ENCODE results near the gene CHI3L1. TPM values are rescaled to one million over a fixed set of nuclear protein-coding genes. Genes with fewer than 3 reads are reported as not detected.

CHI3L1 gene
- total RNA-seq, 2 donors from 2014 or later = 0.68 to 5.0 TPM

DNA sequence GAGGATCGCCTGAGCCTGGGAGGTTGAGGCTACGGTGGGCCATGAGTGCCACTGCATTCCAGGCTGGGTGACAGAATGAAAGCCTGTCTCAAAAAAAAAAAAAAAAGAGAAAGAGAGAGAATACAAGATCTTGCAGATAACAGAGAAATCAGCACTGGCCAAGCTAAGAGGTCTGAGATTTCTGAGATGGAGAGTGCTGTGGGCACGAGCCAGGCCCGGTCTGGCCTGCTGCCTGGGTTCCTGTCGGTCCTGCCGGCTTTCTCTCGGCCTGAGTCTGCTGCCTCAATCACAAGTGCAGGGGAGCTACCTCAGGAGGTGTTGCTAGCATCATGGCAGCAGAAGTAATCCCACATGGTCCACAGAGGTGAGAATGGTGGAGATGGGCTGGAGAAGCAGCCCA, 40.0 kb downstream of the CHI3L1 start:
- DNase-seq (ENCODE audit: low spot score) (no peak), ATAC-seq (ENCODE audit: insufficient number of reproducible peaks, low FRiP score, low read depth) (no peak)
- TF ChIP-seq, protein P1, sequence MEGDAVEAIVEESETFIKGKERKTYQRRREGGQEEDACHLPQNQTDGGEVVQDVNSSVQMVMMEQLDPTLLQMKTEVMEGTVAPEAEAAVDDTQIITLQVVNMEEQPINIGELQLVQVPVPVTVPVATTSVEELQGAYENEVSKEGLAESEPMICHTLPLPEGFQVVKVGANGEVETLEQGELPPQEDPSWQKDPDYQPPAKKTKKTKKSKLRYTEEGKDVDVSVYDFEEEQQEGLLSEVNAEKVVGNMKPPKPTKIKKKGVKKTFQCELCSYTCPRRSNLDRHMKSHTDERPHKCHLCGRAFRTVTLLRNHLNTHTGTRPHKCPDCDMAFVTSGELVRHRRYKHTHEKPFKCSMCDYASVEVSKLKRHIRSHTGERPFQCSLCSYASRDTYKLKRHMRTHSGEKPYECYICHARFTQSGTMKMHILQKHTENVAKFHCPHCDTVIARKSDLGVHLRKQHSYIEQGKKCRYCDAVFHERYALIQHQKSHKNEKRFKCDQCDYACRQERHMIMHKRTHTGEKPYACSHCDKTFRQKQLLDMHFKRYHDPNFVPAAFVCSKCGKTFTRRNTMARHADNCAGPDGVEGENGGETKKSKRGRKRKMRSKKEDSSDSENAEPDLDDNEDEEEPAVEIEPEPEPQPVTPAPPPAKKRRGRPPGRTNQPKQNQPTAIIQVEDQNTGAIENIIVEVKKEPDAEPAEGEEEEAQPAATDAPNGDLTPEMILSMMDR (IDR thresholded peaks at IDR 0.05) = no peak
- Histone ChIP-seq H3K27ac (no peak overlapping the region), H3K36me3 (no peaks in the 10 kb centered on the region), H3K4me3 (no peak overlapping the region), H3K9me3 (no peaks in the 10 kb centered on the region), H3K27me3 (replicated peaks; ENCODE audit: insufficient read depth) (no peaks in the 10 kb centered on the region), H3K4me1 (ENCODE audit: control insufficient read depth in 1 of 2, low read depth in 2 of 2) (no peaks in the 10 kb centered on the region)

DNA sequence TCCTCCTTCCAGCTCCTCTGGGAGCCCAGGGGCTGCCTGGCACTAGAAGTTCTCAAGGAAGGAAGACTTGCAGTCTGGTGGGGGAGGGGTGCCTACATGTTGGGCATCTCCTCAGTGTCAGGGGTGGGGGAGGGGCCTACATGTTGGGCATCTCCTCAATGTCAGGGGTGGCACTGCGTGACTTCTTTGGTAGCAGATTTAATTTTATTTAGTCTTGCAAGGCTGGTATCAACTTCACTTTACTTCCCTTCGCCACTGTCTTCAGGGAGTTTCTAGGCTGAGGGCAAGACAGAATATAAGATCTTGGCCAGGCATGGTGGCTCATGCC, 40.5 kb downstream of the CHI3L1 start:
- Histone ChIP-seq H3K36me3 (no peaks in the 10 kb centered on the region), H3K9me3 (no peaks in the 10 kb centered on the region), H3K27me3 (replicated peaks; ENCODE audit: insufficient read depth) (no peaks in the 10 kb centered on the region), H3K4me3 (no peak overlapping the region), H3K4me1 (ENCODE audit: control insufficient read depth in 1 of 2, low read depth in 2 of 2) (no peaks in the 10 kb centered on the region), H3K27ac (no peak overlapping the region)
- TF ChIP-seq, protein P1 (IDR thresholded peaks at IDR 0.05) = no peak
- no peak for DNase-seq (ENCODE audit: low spot score)
- ATAC-seq (ENCODE audit: insufficient number of reproducible peaks, low FRiP score, low read depth) = no peak

DNA sequence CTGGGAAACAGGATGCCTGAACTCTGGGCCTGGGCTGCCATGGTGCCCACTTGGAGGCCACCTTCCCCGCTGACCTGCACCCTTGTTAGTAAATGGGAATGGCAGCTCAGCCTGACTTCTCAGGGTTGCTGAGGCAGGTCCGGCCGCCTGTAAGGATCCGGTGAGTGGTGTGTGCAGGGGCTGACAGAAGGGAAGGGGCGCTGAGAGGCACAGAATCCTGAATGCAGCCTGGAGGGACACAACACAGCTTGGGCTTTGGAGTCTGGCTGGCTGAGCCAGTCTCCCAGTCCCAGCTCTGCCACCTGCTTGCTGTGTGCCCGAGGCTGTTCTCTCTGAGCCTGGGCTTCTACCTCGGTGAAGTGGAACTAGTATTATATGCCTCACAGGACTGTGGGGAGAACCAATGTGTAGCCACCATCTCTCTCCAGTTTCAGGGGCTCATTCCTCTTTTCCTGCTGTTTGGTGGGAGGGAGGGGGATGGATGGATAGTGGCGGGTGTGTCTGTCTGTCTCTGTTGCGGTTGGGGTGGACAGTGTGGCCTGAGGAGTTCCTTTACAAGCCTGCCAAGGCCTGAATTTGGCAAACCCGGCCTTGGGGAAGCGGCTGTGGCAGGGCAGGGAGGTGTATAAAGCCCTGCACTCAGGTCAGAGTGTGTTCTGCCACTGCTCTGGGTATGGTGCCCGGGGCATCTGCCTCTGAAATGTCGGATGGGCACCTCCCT, 41.0 kb downstream of the CHI3L1 start:
- H3K27me3 ChIP-seq (replicated peaks; ENCODE audit: insufficient read depth) = no peaks in the 10 kb centered on the region
- DNase-seq (ENCODE audit: low spot score) = no peak
- H3K9me3 ChIP-seq = no peaks in the 10 kb centered on the region
- ATAC-seq (ENCODE audit: insufficient number of reproducible peaks, low FRiP score, low read depth) = no peak
- TF ChIP-seq, protein P1 (IDR thresholded peaks at IDR 0.05) = no peak
- H3K27ac ChIP-seq = no peak overlapping the region
- H3K4me3 ChIP-seq = no peak overlapping the region
- H3K36me3 ChIP-seq = no peaks in the 10 kb centered on the region
- no peaks in the 10 kb centered on the region for H3K4me1 ChIP-seq (ENCODE audit: control insufficient read depth in 1 of 2, low read depth in 2 of 2)

DNA sequence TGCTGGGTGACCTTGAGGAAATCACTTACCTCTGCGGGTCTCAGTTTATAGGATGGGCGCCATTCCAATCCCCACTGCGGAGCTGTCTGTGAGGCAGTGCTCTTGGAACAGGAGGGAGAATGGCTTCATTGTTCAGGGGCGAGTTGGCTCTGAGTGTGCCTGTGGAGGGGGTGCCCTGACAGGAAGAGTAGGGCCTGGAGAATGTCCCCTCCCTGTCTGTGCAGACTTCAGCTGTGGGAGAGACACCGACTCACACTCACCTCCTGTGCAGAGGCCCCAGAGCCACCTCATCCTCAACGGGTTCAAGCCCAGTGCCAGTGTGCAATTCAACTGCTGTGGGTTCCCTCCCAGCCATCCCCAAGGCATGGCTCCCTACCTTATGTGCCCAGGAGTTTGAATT, 41.8 kb downstream of the CHI3L1 start:
- Histone ChIP-seq H3K4me3 (no peak overlapping the region), H3K4me1 (ENCODE audit: control insufficient read depth in 1 of 2, low read depth in 2 of 2) (no peaks in the 10 kb centered on the region), H3K36me3 (no peaks in the 10 kb centered on the region), H3K9me3 (no peaks in the 10 kb centered on the region), H3K27ac (no peak overlapping the region), H3K27me3 (replicated peaks; ENCODE audit: insufficient read depth) (no peaks in the 10 kb centered on the region)
- no peak for DNase-seq (ENCODE audit: low spot score)
- TF ChIP-seq, protein P1 (IDR thresholded peaks at IDR 0.05) = no peak
- no peak for ATAC-seq (ENCODE audit: insufficient number of reproducible peaks, low FRiP score, low read depth)

DNA sequence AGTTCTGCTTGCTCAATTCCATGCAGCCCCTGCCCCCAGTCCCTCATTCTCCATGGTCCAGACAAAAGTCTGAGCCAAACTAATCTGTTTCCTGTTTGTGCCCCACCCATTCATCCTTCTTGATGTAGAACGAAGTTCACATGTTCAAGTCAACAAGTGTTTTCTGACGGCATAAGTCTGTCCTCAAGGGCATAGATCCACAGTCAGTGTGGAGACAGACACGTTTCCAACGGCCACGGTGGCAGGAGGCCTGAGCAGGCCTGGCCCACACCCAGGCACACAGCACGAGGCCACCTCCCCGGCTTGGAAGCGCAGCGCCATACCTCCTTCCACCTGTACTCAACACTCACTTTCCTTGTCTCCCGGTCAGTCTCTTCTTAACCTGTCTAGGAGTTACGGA, 42.9 kb downstream of the CHI3L1 start:
- ATAC-seq (ENCODE audit: insufficient number of reproducible peaks, low FRiP score, low read depth) (no peak), DNase-seq (ENCODE audit: low spot score) (no peak)
- no peaks in the 10 kb centered on the region for H3K27me3 ChIP-seq (replicated peaks; ENCODE audit: insufficient read depth)
- no peak overlapping the region for H3K4me3 ChIP-seq
- TF ChIP-seq, protein P1 (IDR thresholded peaks at IDR 0.05) = no peak
- no peak overlapping the region for H3K27ac ChIP-seq
- H3K36me3 ChIP-seq = no peaks in the 10 kb centered on the region
- no peaks in the 10 kb centered on the region for H3K4me1 ChIP-seq (ENCODE audit: control insufficient read depth in 1 of 2, low read depth in 2 of 2)
- no peaks in the 10 kb centered on the region for H3K9me3 ChIP-seq
